GM19328 (cell line): ENCODE results near the gene TCEA3.
"Not testable (repeated sequence)": the region's sequence is repeated elsewhere in the genome, so short reads cannot be mapped to it uniquely, and the experiment has no call there.

ENCODE experiments used
- ATAC-seq: cut with Tn5 transposase; IDR thresholded peaks from one replicate; pipeline ENCODE4 v1.9.1; 2021; ENCODE audit warnings: mild to moderate bottlenecking, moderate library complexity; ENCODE audit not compliant: unreplicated experiment

TCEA3 gene

GRCh38 chr1:23395154-23395724 lies 29.3 kb downstream of the TCEA3 start:
- ATAC-seq = no peak

- no peak for ATAC-seq
These were observed 29.9 kb downstream of the TCEA3 start for GRCh38 chr1:23394684-23395083.

GRCh38 chr1:23394181-23394580 lies 30.4 kb downstream of the TCEA3 start:
- no peak for ATAC-seq

- no peak for ATAC-seq
These were observed 30.8 kb downstream of the TCEA3 start for GRCh38 chr1:23393706-23394105.

GRCh38 chr1:23392125-23392855 lies 32.3 kb downstream of the TCEA3 start:
- ATAC-seq = no peak

GRCh38 chr1:23389837-23390321 lies 34.7 kb downstream of the TCEA3 start:
- ATAC-seq = no peak

- no peak for ATAC-seq
These were observed 37.1 kb downstream of the TCEA3 start for GRCh38 chr1:23387494-23387893.

- no peak for ATAC-seq
These were observed 39.4 kb downstream of the TCEA3 start for GRCh38 chr1:23385119-23385621.

GRCh38 chr1:23384312-23385058 lies 40.1 kb downstream of the TCEA3 start:
- ATAC-seq = no peak

- no peak for ATAC-seq
These were observed 40.8 kb downstream of the TCEA3 start for GRCh38 chr1:23383577-23384311.

- no peak for ATAC-seq
These were observed 43.2 kb downstream of the TCEA3 start for GRCh38 chr1:23381233-23381885.

- no peak for ATAC-seq
These were observed 43.8 kb downstream of the TCEA3 start for GRCh38 chr1:23380719-23381118.

GRCh38 chr1:23380236-23380635 lies 44.3 kb downstream of the TCEA3 start:
- not testable (repeated sequence) for ATAC-seq

GRCh38 chr1:23376890-23377811 lies 47.4 kb downstream of the TCEA3 start:
- no peak for ATAC-seq

- not testable (repeated sequence) for ATAC-seq
These were observed 50.3 kb downstream of the TCEA3 start for GRCh38 chr1:23374079-23374735.

- ATAC-seq = no peak
These were observed 52.3 kb downstream of the TCEA3 start for GRCh38 chr1:23371987-23372880.

GRCh38 chr1:23370709-23371584 lies 53.6 kb downstream of the TCEA3 start:
- ATAC-seq = no peak
